A204.1 (cell line): Measurements from ENCODE around the gene SYNE1.
A peak's percentile ranks its signal among the peaks of the same experiment; 100 is the strongest.
"Not testable (repeated sequence)": the region's sequence is repeated elsewhere in the genome, so short reads cannot be mapped to it uniquely, and the experiment has no call there.

Experiments used
- FAIRE-seq: peaks from 2 replicates; lab custom pipeline; 2012; peaks lifted over from hg19 to GRCh38; lab: Jason Lieb, UNC

SYNE1 gene

DNA sequence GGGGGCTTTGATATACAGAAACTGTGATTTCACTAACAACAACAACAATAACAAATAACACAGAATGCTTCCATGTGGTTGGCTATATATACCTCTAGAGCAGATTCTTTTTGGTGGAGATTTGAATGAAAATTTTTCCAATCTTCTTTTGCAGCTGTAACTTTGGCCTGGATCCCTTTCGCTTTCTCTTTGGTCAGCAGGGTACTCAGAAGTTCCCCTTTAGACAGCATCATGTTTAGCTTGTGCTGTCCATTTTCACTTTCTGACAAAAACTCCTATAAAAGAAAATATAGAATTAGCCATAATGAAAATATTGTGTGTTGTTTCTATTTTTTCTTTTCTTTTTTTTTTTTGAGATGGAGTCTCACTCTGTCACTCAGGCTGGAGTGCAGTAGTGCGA lies 264.2 kb downstream of the SYNE1 start:
- no peak for FAIRE-seq

DNA sequence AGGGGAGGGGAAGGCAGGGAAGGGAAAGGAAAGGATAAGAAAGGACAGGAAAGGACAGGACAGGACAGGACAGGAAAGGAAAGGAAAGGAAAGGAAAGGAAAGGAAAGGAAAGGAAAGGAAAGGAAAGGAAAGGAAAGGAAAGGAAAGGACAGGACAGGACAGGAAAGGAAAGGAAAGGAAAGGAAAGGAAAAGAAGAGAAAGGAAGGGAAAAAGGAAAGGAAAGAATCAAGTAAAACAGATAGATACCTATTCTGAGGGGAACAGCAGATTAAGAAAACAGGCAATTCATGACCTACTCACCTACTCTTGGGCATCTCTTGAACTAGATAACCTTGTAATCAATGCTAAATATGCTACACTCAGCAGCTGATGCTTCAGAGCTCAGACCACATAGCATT lies 265.4 kb downstream of the SYNE1 start:
- FAIRE-seq: no peak

DNA sequence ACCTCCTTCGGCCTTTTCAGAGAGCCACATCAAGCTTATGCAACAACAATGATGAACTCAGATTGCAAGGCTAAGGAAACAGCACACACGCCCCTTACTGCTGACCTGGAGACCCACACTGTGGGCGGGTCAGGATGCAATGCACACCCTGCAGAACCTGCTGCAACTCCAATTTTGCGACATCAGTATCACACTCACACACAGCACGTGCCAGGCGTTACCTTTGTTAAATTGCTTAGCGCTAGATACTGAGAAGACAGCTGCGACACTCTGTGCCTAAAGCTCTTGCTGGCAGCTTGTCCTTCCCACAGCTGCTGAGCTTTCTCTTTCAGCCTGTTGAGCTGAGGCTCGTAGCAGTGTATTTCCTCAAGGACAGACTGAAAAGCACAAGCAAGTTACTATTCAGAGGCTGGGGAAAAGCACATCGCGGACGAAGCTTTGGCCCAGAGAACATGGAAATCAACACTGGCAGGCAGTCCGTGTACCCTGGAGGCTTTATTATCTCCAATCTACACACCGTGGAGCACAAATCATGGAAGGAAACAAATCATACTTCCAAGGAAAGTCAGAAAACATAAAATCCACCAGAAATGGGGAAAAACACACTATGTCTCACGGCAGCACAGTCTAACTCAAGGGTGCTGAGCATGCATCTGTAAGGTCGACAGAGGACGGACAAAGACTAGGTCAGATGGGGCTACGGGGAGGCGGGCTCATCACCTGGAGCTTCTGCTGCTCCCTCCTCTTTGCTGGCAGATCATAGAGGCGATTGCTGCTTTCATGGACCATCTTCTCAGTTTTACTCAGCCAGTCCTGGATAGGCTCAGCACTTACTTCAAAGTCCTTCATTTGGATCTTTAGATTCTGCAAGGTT lies 268.2 kb downstream of the SYNE1 start:
- no peak for FAIRE-seq

DNA sequence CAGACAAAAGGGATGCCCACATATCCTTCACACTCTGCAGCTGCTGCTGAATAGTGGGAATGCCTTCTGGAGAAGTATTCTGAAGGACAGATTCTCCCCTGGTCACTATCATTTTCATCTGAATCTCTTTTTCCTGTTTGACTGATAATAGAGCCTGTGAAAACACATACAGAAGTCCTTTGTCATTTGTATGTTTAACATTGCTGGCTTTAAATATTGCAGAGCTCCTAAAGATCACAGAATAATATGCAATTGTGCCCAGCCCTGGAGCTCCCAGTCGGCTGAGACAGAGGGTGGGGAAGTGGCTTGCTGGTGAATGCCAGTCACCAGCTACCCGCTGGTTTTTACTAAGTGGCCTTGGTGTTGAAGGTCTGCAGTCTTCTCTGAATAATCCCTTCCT lies 272.3 kb downstream of the SYNE1 start:
- no peak for FAIRE-seq

DNA sequence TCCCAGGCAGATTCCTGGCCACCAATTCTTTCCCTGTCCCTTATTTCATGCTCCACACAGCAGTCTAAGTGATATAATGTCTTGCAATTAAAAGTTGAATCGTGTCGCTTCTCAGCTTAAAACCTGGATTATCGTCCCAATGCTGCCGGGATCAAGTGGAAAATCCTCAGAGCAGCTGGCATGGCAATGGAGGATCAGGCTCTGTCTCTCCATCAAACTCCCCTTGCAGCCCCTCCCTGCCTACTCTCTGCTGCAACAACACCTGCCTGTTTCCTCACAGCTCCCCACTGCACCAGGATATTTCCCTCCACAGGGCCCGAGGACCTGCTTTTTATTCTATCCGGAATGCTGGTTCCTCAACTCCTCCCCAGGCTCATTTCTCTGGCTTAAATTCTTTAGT lies 277.1 kb downstream of the SYNE1 start:
- FAIRE-seq: no peak

DNA sequence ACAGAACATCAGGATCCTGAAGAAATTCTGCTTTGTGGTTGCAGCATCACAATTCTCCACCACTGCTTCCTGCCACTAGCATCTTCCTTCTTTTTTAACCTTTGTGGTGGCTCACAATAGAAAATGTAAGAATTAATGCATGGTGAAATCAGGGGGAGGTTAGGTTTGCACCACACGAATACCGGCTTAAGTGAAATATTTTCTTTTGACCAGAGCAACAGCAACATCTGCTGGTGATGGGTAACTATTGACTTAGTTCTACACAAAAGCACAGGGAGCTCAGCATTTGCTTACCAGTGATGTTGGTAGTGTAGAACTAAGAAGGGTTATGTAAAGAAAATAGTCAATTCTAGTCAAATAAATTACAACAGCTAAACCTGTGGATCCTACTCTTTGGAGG lies 280.5 kb downstream of the SYNE1 start:
- peak; percentile 53 for FAIRE-seq

DNA sequence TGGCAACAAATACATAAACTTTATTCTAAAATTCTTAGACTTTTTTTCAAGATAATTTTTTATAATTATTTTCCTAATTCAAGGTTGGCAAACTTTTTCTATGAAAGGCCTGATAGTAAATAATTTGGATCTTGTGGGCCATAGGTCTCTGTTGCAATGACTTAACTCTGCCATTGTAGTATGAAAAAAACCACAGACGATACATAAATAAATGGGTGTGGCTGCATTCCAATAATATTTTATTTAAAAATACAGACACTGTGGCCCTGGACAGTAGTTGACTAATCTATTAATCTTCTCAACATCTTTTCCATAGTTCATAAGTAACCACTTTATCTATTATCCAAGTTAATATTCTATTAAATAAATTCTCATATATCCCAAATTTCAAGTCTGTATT lies 281.1 kb downstream of the SYNE1 start:
- FAIRE-seq: no peak

DNA sequence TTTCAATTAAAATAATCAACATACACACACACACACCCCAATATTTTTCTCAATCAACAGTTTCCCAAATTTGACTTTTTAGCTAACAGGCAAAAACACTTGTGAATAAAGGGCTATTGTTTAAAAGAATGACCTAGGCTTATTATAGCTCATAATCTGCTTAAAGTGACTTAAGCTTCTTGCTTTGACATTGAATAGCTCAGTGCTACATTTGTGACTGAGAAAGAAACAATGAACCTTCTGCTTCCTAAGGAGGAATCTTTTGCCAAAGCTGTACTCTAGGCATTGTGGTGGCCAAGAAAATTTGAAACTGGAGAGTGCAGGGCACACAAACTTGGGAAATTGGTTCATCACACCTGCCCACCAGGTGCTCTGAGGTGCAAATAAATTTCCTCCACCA lies 282.0 kb downstream of the SYNE1 start:
- no peak for FAIRE-seq

DNA sequence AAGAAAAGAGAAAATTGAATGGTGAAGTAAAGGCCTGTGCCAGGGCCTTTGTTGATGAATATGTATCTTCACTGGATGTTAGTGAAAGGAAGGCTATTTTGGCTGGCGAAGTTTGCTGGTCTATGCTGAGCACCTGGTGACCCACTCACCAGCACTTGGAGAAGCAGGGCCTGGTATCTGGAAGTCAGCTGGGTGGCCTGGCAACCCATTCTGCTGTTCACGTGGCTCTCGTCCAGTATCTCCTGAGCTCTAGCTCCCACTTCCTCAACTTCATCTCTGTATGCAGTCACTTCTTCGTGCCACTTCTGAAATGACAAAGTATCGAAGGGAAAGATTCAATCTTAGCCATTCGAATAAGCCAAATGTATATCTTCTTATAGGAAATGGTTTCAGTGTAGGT lies 283.7 kb downstream of the SYNE1 start:
- FAIRE-seq: no peak

DNA sequence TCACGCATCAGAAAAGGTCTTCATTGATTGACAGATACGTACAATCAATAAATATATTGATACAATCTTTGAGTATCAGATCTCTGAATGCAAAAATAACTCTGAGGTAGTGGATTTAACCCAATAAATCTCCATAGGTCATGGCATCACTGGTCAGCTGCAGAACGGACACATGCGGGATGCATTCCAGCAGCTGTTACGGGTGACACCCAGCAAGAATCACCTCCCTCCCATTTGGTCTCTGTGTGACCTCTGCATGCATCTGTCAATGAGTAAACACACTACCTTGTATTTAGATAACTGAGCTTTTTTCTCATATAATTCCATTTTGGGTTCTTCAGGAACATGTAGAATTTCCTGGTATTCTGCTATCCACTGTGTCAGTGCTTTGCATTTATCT lies 285.4 kb downstream of the SYNE1 start:
- no peak for FAIRE-seq

DNA sequence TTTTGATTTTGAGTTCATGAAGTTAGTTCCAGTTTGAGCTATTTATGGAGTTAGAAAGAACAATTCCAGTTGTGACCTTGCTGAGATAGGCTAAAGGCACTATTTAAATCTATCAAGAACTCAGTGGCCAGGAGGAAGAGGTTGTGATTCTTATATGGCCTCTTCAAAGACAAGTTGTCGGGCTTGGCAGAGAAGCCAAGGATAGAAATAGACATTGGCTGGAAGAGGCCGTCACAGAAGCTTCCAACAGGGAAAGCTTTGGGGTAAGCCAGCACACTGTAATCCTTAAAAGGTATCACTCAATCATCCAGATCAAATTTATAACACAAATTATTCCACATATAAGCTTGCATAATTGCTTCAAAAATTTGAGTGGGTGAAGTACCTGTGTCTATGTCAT lies 286.1 kb downstream of the SYNE1 start:
- FAIRE-seq: no peak

DNA sequence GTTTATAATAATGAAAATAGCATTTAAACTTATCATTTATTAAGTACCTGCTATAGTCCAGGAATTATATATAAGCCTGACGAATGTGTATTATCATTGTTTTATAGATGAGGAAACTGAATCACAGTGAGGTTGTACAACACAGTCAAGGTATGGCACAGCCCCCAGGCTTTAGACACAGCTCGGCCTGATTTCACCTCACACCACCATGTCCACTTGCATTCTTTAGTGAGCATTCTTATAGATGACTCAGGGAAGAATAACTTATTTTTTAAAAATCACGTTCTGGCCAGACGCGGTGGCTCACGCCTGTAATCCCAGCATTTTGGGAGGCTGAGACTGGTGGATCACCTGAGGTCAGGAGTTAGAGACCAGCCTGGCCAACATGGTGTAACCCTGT lies 289.0 kb downstream of the SYNE1 start:
- FAIRE-seq: no peak

DNA sequence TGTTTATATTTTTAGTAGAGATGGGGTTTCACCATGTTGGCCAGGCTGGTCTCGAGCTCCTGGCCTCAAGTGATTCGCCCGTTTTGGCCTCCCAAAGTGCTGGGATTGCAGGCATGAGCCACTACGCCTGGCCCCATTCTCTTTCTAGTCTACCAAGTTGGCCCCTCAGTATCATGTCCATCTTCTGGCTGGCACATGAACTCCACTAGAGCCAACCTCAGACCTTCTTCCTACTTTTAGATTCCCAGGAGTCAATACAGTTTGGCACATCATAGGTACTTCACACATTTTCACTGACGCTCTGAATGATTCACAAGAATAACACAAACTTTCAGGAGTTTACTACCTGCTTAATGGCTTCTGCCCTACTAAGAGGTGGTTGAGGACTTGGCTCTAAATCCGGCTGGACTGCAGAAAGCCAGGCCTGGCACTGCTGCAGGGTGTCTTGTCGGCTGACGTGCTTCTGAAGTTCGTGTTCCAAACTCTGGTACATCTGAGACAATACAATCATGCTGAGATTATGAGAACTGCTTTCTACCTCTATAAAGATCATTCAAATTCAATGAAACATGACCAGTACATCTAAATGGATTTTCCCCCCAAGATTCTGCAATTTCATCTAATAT lies 293.3 kb downstream of the SYNE1 start:
- FAIRE-seq: no peak

DNA sequence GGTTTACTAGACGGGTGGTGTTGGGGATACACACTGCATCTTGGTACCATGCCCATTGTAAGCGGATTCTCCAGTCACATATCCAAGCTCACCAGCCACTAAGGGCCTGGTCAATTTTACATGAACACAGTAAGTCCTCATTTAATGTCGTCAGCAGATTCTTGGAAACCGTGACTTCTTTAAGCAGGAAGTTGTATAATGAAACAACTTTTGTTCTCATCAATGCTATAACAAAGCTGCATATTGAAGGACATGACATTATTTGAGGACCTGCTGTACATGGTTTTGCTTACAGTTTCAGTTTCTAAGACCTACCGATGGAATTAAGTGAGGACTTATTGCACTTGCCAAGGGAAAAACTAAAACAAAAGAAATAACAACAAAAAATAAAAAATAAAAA lies 295.6 kb downstream of the SYNE1 start:
- FAIRE-seq: no peak

DNA sequence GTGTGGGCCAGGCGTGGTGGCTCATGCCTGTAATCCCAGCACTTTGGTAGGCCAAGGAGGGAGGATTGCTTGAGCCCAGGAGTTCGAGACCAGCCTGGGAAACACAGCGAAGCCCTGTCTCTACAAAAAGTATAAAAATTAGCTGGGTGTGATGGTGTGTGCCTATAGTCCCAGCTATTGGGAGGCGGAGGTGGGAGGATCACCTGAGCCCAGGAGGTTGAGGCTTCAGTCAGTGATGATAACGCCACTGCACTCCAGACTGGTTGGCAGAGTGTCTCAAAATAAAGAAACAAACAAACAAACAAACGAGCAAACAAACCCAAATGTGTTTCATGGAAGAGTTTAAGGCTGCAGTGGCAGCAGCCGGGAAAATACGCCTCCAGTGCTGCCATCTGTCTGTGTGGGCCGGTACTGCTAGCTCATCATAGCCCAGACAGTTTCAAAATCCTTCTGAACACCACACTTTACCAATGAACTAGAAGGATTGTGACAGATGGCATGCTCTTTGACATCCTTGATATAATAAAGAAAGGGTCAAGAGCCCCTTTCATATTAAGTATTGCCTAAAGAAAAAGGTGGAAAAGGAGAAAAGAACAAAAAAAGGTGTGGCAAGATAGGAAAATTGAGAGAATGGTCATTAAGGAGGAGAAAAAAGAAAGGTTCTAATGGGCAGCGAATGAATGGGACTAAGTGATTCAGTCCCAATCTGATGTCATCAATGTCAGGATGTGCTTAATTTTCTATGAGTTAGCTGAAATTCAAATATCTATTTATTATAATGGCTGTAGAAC lies 298.6 kb downstream of the SYNE1 start:
- peak; percentile 57 for FAIRE-seq

DNA sequence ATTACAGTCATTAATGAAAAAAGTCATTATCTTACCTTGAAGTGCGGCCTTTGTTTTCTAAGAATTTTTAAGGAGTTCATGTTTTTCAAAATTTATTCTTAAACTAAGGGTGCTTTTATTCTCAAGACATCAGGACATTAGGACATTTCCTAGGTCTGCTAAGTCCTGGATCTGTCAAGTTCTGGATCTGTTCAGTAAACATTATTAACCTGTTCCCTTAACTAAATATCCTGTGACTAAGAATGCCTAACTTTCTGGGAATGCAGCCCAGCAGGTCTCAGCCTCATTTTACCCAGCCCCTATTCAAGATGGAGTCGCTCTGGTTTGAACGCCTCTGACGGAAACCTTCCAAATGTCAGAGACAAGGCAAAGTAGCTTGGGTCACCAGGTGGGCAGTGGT lies 302.6 kb downstream of the SYNE1 start:
- no peak for FAIRE-seq

DNA sequence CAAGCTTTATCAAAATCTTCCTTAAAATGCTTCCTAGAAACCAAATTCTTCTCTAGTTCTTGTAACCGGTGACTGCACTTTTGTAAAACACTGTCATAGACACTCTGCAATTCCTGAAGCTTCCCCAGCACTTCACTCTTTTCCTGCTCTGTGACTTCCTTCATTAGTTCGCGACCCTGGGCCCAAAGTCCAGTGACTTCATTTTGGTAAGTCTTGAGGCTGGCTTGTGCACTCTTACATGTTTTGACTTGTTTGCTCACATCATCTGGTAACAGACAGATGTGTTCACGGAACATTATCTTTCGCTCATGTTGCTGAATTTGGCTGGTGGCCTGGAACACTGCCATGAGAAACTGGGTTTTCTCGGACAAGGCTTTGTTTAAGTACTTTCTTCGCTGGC lies 306.2 kb downstream of the SYNE1 start:
- no peak for FAIRE-seq

DNA sequence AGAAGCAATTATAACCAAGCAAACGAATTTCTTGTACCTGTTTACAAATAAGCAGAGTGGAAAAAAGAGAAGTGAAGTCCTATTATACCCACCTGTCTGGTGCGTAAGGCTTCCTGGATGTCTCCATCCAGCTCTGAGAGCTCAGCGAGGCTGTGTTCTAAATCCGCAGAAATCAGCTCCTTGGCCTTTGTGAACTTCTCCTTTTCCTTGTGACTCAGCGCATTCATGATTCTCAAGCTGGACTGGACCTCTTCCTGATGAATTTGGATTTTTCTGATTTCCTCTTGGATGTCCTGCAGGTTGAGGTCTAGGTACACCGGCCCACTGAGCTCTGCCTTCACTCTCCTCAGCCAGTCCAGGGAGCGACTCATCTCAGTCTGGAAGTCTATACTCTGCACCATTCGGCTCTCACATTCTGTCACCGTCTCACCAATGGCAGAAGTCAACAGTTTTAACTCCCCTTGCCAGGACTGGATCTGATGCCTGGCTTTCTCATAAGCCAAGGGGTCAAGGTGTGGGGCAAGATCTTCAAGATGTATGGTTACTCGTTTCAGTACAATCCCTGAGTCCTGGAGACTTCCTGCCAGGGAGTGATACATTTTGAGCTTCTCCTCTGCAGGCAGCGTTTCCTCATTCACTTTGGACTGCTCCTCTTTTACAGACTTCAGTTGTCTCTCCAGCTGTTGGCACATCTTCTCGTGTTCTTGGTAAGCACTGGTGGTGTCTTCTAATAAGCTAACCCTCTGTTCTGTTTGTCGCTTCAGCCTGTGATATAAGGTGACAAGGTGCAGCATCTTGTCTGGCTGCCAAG lies 307.3 kb downstream of the SYNE1 start:
- FAIRE-seq: no peak

DNA sequence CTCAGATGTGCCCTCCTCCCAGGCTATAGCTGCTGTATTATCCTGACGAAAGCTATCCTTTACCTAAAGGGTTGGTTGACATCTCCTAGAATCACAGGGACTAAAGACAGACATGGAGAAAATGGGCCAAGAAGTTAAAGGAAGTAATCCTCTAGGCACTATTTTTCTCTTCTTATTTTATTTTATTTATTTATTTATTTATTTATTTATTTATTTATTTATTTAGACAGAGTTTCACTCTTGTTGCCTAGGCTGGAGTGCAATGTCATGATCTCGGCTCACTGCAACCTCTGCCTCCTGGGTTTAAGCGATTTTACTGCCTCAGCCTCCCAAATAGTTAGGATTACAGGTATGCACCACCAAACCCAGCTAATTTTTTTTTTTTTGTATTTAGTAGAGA lies 309.0 kb downstream of the SYNE1 start:
- FAIRE-seq: not testable (repeated sequence)

DNA sequence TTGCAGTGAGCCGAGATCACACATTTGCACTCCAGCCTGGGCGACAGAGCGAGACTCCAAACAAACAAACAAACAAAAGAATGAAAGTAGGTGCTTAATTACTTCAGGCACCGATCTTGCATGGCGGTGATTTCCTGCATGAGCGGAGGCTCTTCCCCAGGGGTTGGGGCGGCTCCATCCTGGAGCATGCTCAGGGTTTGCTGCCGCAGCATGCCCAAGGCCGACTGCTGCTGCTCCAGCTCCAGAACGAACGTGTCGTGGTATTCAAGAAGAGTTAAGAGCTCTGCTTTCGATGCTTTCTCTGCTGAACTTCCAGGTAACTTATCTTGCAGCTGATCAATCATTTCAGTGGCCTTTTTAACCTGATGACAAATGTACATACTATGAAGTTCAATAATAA lies 313.8 kb downstream of the SYNE1 start:
- FAIRE-seq: no peak

DNA sequence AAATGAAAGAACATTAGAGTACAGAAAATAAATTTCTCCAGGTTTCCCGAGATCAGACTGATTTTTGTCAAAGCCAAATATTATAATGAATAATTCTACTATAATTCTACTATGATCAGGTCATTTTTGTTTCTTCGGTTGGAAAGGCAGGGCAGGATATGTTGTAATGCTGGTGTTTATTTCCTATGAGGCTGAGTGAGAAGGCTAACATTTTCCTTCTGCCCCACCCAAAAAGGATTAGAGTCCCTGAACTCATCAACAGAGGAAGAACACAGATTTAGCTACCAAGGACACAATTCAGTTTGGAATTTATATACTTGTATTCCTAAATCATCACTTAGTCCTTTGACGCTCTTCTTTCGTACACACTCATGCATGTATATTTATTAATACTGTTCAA lies 318.9 kb downstream of the SYNE1 start:
- FAIRE-seq: no peak

DNA sequence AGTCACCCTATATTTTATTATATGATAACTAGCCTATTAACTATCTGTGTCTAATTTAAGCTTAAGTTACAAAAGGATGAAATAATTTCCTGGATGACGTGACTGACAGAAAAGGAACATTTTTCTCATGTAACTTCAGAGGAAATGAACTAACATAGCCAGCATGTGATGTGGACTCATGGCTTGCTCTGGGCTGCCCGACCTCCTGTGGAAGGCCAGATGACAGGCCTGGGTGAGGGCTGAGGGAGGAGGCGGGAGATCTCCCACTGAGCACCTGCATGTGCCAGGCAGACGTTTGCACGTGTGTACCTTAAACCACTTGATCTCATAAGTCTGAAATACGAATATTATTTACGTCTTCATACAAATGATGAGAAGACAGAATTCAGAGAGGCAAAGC lies 321.1 kb downstream of the SYNE1 start:
- no peak for FAIRE-seq

DNA sequence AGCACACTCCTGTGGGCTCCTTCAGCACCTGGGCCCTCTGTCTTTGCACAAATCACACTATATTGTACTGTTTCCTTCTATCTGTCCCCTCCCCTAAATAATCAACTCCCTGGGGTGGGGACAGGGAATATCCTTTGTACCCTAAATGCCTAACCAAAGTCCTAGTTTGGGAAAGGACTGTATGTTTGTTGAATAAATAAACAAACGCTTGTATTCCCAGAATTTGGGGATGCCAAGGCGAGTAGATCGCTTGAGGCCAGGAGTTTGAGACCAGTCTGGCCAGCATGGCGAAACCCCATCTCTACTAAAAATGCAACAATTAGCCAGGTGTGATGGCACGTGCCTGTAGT lies 322.7 kb downstream of the SYNE1 start:
- no peak for FAIRE-seq
